ENCODE data around the gene ART5. TPM values are rescaled to one million over a fixed set of nuclear protein-coding genes. Genes with fewer than 3 reads are reported as not detected.
"Not testable (repeated sequence)": the region's sequence is repeated elsewhere in the genome, so short reads cannot be mapped to it uniquely, and the experiment has no call there.

The ART5 gene
- total and polyA plus RNA-seq, 9 donors = 1.3 to 6.5 (median 3.7) TPM

GRCh38 chr11:3605283-3605662 lies 36.5 kb downstream of the ART5 start:
- no peak for DNase-seq
- TF ChIP-seq EP300 (IDR thresholded peaks at IDR 0.05) (no peak), POLR2A (IDR thresholded peaks at IDR 0.05) (no peak), CTCF (IDR thresholded peaks at IDR 0.05) (no peak)
- Histone ChIP-seq H3K4me1 (ENCODE audit: insufficient read depth) (no peaks in the 10 kb centered on the region), H3K27me3 (no peaks in the 10 kb centered on the region), H3K27ac (no peak overlapping the region), H3K4me3 (no peak overlapping the region), H3K9me3 (no peaks in the 10 kb centered on the region), H3K36me3 (no peaks in the 10 kb centered on the region)
- intact Hi-C loops (cut with DNase I) = no loop called here
- 79 to 85% (median 84%) methylated on average over 3 of the region's 3 CpGs for WGBS, 3 donors

GRCh38 chr11:3604167-3604566 lies 37.6 kb downstream of the ART5 start:
- H3K4me3 ChIP-seq = no peak overlapping the region
- WGBS, 3 donors = 64 to 65% (median 64%) methylated on average over 3 of the region's 3 CpGs

GRCh38 chr11:3600201-3600600 lies 41.6 kb downstream of the ART5 start:
- WGBS, 3 donors = 73 to 78% (median 77%) methylated on average over 10 of the region's 10 CpGs
- H3K4me1 ChIP-seq (ENCODE audit: insufficient read depth); intact Hi-C loops (cut with DNase I); H3K36me3 ChIP-seq; DNase-seq; H3K27ac ChIP-seq; H3K4me3 ChIP-seq; H3K9me3 ChIP-seq; H3K27me3 ChIP-seq: not testable (repeated sequence)

More at GRCh38 chr11:3604167-3604566, 37.6 kb downstream of the ART5 start:
- Histone ChIP-seq H3K27me3 (no peaks in the 10 kb centered on the region), H3K36me3 (no peaks in the 10 kb centered on the region), H3K9me3 (no peaks in the 10 kb centered on the region), H3K27ac (no peak overlapping the region), H3K4me1 (ENCODE audit: insufficient read depth) (no peaks in the 10 kb centered on the region)
- TF ChIP-seq POLR2A (IDR thresholded peaks at IDR 0.05) (no peak), CTCF (IDR thresholded peaks at IDR 0.05) (no peak), EP300 (IDR thresholded peaks at IDR 0.05) (no peak)
- intact Hi-C loops (cut with DNase I) = no loop called here
- no peak for DNase-seq

GRCh38 chr11:3597743-3598142 lies 44.0 kb downstream of the ART5 start:
- H3K9me3 ChIP-seq; H3K27ac ChIP-seq; H3K27me3 ChIP-seq; DNase-seq; H3K4me1 ChIP-seq (ENCODE audit: insufficient read depth); H3K4me3 ChIP-seq; H3K36me3 ChIP-seq; intact Hi-C loops (cut with DNase I): not testable (repeated sequence)
- WGBS, 3 donors = 93 to 97% (median 94%) methylated on average over 15 of the region's 15 CpGs

- H3K4me1 ChIP-seq (ENCODE audit: insufficient read depth); H3K36me3 ChIP-seq; H3K27ac ChIP-seq; H3K9me3 ChIP-seq; H3K4me3 ChIP-seq; H3K27me3 ChIP-seq; DNase-seq; intact Hi-C loops (cut with DNase I): not testable (repeated sequence)
- 95 to 97% (median 96%) methylated on average over 24 of the region's 24 CpGs for WGBS, 3 donors
Observed at GRCh38 chr11:3591326-3591725, 50.5 kb downstream of the ART5 start.

GRCh38 chr11:3590193-3590592 lies 51.6 kb downstream of the ART5 start:
- H3K36me3 ChIP-seq; intact Hi-C loops (cut with DNase I); H3K27me3 ChIP-seq; H3K27ac ChIP-seq; H3K4me1 ChIP-seq (ENCODE audit: insufficient read depth); H3K9me3 ChIP-seq; DNase-seq; H3K4me3 ChIP-seq: not testable (repeated sequence)
- 48 to 62% (median 50%) methylated on average over 2 of the region's 2 CpGs for WGBS, 3 donors

GRCh38 chr11:3588776-3589175 lies 53.0 kb downstream of the ART5 start:
- intact Hi-C loops (cut with DNase I) = loop anchor here in 1 of 4 donors (10.0 kb wide), 1 partner anchor 134 kb away; no protein-coding TSS in a partner anchor

More at GRCh38 chr11:3588776-3589175, 53.0 kb downstream of the ART5 start:
- not testable (repeated sequence) for H3K9me3 ChIP-seq; H3K36me3 ChIP-seq; H3K27ac ChIP-seq; H3K4me3 ChIP-seq; H3K27me3 ChIP-seq; H3K4me1 ChIP-seq (ENCODE audit: insufficient read depth); DNase-seq
- 75 to 90% (median 80%) methylated on average over 11 of the region's 11 CpGs for WGBS, 3 donors

Small RNA genes within 50 kb of the gene (small RNA-seq; reads per million reads assigned to genes)
- gene RF00019 = not detected

Other genes with a start within 250 kb of the ART5 start
- gene ART1, start 3.1 kb upstream of the ART5 start, total RNA-seq = under 1 TPM in 1 of 7 donors, not detected in 6; 0.15 TPM
- gene ART1, start 3.1 kb upstream of the ART5 start, polyA plus RNA-seq = not detected
- gene CHRNA10, start 29.4 kb upstream of the ART5 start, total RNA-seq = 1 to 10 TPM in 4 of 7 donors, under 1 TPM in 3; 0.34 to 3.9 (median 1.1) TPM
- under 1 TPM; 0.54 to 0.72 TPM for gene CHRNA10, start 29.4 kb upstream of the ART5 start, polyA plus RNA-seq
- 100 to 1,000 TPM in 3 of 7 donors, 10 to 100 TPM in 4; 59.4 to 126 (median 94.5) TPM for gene NUP98, start 155.6 kb upstream of the ART5 start, total RNA-seq
- gene NUP98, start 155.6 kb upstream of the ART5 start, polyA plus RNA-seq = 10 to 100 TPM; 38.5 to 67.4 TPM
- 10 to 100 TPM in 5 of 7 donors, 1 to 10 TPM in 2; 7.7 to 17.6 (median 10.9) TPM for gene PGAP2, start 166.6 kb upstream of the ART5 start, total RNA-seq
- gene PGAP2, start 166.6 kb upstream of the ART5 start, polyA plus RNA-seq = 10 to 100 TPM; 13.1 to 15.3 TPM
- gene RHOG, start 199.0 kb upstream of the ART5 start, total RNA-seq = 10 to 100 TPM; 23.6 to 49.2 (median 39.6) TPM
- gene RHOG, start 199.0 kb upstream of the ART5 start, polyA plus RNA-seq = 10 to 100 TPM; 23.3 to 41.0 TPM
- 10 to 100 TPM; 26.1 to 68.5 (median 58.7) TPM for gene STIM1, start 213.7 kb upstream of the ART5 start, total RNA-seq
- gene STIM1, start 213.7 kb upstream of the ART5 start, polyA plus RNA-seq = 10 to 100 TPM; 54.7 to 75.2 TPM

Data from ovary (tissue), 9 donors.